Activated effector memory CD4-positive, alpha-beta T cell treated with Interleukin-2 at 50 U/mL for 16 hours (primary cell): ENCODE measurements around the gene TOMM34.

Source experiments
- DNase-seq: peaks from one replicate; pipeline ENCODE4 v3.0.0-alpha.2; 2020

Gene TOMM34

GRCh38 chr20:44960103-44960852 lies at the start of gene TOMM34:
Gene TOMM34 (minus strand): TSS chr20:44960397. CDS start chr20:44960333, 64 bp downstream.
- DNase-seq = peak; percentile 92

DNA sequence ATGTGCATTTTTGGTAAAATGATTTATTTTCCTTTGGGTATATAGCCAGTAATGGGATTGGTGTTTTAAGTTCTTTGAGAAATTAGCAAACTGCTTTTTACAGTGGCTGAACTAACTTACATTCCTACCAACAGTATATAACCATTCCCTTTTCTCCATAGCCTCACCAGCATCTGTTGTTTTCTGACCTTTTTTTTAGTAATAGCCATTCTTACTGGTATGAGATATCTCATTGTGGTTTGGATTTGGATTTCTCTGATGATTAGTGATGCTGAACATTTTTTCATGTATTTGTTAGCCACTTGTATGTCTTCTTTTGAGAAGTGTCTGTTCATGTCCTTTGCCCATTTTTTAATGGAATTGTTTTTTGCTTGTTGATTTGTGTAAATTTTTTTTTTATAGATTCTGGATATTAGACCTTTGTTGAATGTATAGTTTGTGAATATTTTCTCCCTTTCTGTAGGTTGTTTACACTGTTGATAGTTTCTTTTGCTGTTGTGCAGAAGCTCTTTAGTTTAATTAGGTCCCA lies 48.4 kb upstream of the TOMM34 start:
- DNase-seq = no peak

DNA sequence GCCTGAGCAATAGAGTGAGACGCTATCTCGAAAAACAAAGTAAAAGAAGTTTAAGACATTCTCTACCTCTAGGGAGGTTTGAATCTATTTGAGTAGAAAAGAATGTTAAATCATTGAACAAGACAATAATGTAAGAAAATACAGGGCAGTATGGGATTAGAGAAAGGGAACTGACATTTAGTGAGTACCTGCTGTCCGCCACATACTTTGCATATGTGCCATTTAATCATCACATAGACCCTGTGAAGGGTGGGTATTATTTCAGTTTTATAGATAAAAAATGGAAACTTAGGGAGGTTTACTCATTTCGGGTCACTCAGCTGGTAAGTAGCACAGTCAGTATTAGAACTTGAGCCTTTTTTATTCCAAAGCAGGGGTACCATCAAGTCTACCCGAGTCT lies 37.5 kb upstream of the TOMM34 start:
- DNase-seq = no peak

DNA sequence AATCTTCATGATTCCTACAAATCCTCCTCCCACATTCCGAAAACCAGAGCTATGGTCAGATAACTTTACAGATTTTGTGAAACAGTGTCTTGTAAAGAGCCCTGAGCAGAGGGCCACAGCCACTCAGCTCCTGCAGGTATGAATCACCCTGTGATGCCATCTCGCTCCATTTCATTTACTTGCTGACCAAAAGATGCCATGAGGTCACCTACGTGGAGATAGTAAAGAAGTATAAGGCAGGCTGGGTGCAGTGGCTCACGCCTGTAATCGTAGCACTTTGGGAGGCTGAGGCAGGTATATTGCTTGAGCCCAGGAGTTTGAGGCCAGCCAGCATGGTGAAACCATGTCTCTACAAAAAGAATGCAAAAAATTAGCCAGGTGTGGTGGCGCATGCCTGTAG lies 37.0 kb upstream of the TOMM34 start:
- no peak for DNase-seq

GRCh38 chr20:44993343-44993742 lies 33.1 kb upstream of the TOMM34 start:
- DNase-seq = no peak

DNA sequence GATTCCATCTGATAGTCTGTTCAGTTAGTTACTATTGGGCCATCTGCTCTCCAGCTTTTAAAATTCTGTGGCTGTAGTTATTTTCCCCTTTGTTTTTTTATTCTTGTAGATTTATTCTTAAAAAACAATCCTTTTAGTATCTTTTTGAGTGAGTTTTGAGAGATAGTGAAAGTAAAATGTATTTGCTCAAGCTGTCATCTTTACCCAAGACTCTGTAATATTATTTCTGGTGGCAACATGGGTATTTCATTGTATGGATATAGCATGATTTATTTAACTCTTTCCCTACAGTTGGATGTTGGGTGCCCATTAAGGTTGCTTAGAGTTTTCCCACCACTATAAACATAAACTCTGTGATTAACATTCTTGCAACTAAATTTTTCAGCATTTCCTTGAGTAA lies 30.8 kb upstream of the TOMM34 start:
- DNase-seq = no peak

DNA sequence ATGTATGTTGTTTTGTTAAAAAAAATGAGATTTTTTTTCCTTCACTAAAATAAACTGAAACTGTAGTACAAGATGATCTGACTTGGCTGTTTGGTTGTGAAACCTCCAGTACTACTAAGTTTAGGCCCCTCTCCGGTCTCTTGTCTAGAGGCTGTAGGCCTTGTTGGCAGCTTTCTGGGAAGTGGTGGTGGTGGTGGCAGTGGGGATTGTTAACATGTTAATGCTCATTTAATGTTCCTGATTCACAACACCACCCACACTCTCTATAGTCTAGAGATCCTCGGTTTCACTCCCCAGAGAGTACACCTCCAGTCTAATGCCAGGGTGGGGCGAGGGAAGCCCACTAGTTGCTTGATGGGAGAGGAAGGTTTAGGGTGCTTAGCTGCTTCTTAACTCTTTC lies 30.2 kb upstream of the TOMM34 start:
- DNase-seq = no peak

GRCh38 chr20:44988631-44989171 lies 28.5 kb upstream of the TOMM34 start:
- DNase-seq = no peak

- no peak for DNase-seq
Observed at GRCh38 chr20:44983093-44983674, 23.0 kb upstream of the TOMM34 start.

DNA sequence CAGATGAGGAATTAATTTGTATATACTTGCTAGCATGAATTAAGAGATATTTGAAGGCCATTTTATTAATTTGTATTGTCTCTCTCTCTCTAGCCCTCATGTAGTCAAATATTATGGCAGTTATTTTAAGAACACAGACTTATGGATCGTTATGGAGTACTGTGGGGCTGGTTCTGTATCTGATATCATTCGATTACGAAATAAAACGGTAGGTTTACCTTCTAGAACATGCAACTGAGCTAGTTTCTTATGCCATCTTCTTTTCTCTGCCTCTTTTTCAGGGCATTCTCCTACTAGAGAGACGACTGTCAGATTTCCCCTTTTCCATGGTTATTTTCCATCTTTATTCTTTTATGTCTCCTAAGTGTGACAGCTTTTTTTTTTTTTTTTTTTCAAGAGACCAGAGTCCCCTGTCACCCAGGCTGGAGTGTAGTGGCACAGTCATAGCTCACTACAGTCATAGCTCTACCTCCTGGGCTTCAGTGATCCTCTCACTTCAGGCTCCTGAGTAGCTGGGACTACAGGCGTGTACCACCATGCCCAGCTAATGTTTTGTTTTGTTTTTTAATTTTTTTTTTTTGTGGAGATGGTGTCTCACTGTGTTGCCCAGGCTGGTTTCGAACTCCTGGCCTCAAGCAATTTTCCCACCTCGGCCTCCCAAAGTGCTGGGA lies 21.7 kb upstream of the TOMM34 start:
- DNase-seq = no peak

DNA sequence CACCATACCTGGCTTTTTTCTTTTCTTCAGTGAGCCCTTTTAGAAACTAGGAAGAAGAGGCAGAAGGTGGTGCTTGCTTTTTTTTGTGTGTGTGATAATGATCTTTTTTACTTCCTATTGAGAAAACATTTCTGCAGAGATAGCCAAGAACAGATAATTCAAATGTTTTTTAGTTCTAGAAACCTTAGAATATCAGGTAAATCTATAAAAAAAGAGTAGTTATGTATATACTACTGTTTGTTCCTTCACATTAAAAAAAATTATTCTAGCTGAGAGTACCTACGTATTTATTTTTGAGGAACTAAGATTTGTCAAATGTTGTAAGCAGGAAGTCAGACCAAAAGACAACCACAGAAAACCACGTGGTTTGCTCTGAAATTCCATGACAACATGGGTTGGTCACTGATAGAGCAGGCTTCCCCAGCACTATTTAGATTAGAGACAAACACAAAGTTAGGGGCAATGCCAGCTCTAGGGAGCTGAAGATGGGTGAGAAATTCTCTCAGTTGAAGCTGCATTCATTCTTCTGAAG lies 19.0 kb upstream of the TOMM34 start:
- peak; percentile 38 for DNase-seq

- no peak for DNase-seq
Observed at GRCh38 chr20:44976698-44977097, 16.5 kb upstream of the TOMM34 start.

GRCh38 chr20:44973053-44973452 lies 12.9 kb upstream of the TOMM34 start:
- DNase-seq = no peak

DNA sequence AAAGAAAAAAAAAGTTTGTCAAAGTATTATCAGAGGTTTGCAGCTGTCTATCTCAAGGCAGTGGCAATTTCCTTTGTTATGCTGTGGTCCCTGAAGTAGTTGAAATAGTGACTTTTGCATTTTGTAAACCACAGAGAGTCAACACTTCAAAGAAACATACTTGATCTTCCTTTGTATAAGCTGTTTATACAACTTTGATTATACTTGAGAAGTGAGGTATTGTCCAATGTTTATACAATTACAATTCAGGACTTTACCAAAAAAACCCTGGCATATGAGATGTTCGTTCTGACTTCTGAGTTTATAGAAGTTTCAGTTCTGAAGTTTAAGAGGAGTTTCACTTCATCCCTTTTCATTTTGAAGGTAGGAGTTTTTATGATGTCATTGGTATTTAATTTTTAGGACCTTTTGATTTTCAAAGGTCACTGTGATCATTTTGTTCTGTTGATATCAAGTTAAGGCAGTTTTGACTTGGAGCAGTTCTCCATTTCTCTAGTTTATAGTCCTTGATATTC lies 10.1 kb upstream of the TOMM34 start:
- DNase-seq = no peak

DNA sequence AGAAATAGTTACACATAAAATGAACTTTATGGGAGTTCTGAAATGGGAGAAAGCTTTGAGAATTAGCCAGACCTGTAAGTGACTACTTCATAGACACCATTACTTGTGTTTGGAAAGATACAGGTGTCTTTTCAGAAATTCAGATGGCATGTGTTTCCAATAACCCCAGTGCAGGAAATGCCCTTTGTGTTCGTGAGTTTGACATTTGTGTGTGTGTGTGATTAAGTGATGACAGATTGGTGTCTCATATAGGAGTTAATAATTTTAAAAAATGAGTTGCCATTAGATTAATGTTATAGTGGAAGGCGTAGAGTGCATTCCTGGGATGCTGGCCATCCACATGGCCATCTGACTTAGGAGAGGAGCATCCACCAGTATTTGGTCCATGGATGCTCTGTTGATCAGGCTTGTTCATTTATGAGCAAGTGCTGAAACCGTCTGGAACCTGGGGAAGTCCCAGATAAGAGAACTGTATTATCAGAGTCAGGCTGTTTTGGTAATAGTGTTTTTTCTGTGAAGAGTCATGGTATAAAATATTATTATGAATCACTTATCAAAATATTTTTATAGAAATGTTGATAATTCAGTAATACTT lies 9.2 kb upstream of the TOMM34 start:
- no peak for DNase-seq

- peak; percentile 15 for DNase-seq
Observed at GRCh38 chr20:44967207-44967807, 7.1 kb upstream of the TOMM34 start.

GRCh38 chr20:44966030-44966961 lies 6.1 kb upstream of the TOMM34 start, which contains the start of gene STK4:
Gene STK4 (plus strand): TSS chr20:44966512. CDS start chr20:44966569, 57 bp downstream.
- peak; percentile 96 for DNase-seq

DNA sequence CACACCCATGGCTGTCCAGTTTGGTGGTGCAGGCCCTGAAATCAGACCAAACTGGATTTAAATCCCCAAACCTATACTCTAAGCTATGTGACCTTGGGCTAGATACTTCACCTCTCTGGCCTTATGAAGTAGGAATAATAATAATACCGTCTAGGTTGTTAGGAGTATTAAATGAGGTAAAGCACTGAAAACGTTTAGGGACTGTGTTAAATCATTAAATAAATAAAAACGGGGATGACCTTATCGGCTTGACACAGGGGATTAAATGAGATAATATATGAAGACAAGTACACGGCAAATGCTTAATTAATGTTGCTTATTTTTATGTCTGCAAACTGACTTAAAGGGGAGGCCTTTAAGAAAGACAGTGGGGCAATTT lies 5.4 kb upstream of the TOMM34 start:
- DNase-seq = no peak

- DNase-seq = no peak
Observed at GRCh38 chr20:44963325-44964215, 3.4 kb upstream of the TOMM34 start.

DNA sequence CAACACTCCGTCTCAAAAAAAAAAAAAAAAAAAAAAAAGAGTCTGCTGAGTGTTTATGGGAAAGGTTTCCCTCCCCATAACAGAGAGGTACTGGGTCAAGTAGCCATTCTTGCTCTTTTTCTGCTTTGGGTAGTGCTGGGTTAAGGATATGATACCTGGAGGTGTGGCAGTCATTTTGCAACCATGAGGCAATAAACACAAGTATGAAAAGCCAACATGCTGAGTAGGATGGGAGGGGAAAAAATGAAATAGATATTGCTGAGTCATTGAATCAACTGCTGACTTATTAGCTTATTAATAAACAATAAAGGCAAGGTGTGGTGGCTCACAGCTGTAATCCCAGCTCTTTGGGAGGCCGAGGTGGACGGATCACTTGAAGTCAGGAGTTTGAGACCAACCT lies 2.3 kb upstream of the TOMM34 start:
- DNase-seq = no peak
